GM21526 (cell line): ENCODE results near the gene CD46.
"Not testable (repeated sequence)": the region's sequence is repeated elsewhere in the genome, so short reads cannot be mapped to it uniquely, and the experiment has no call there.

Experiments
- ATAC-seq: cut with Tn5 transposase; IDR thresholded peaks from one replicate; pipeline ENCODE4 v1.9.1; 2021; ENCODE audit warnings: moderate library complexity; ENCODE audit not compliant: unreplicated experiment, low FRiP score

The CD46 gene

GRCh38 chr1:207750631-207751305, 1.1 kb upstream of the CD46 start:
- no peak for ATAC-seq

- peak; percentile 7 for ATAC-seq
These were observed 428 bp upstream of the CD46 start for GRCh38 chr1:207751463-207751789.

- peak; percentile 30 for ATAC-seq
These were observed 673 bp downstream of the CD46 start for GRCh38 chr1:207752456-207752998.

GRCh38 chr1:207753611-207754010, 1.8 kb downstream of the CD46 start:
- no peak for ATAC-seq

- ATAC-seq, result no peak
These were observed 2.2 kb downstream of the CD46 start for GRCh38 chr1:207754011-207754410.

GRCh38 chr1:207754974-207755700, 3.3 kb downstream of the CD46 start:
- ATAC-seq, result no peak

- no peak for ATAC-seq
These were observed 4.2 kb downstream of the CD46 start for GRCh38 chr1:207755846-207756693.

GRCh38 chr1:207762622-207763021, 10.8 kb downstream of the CD46 start:
- no peak for ATAC-seq

GRCh38 chr1:207763091-207763490, 11.2 kb downstream of the CD46 start:
- ATAC-seq, result no peak

GRCh38 chr1:207763972-207764371, 12.1 kb downstream of the CD46 start:
- no peak for ATAC-seq

GRCh38 chr1:207766569-207766968, 14.7 kb downstream of the CD46 start:
- ATAC-seq, result no peak

GRCh38 chr1:207770514-207770913, 18.7 kb downstream of the CD46 start:
- not testable (repeated sequence) for ATAC-seq

GRCh38 chr1:207776045-207776444, 24.2 kb downstream of the CD46 start:
- ATAC-seq, result not testable (repeated sequence)

GRCh38 chr1:207777412-207777811, 25.6 kb downstream of the CD46 start:
- not testable (repeated sequence) for ATAC-seq

- ATAC-seq, result no peak
These were observed 27.2 kb downstream of the CD46 start for GRCh38 chr1:207779008-207779407.

GRCh38 chr1:207781312-207781711, 29.5 kb downstream of the CD46 start:
- no peak for ATAC-seq

GRCh38 chr1:207787776-207788175, 35.9 kb downstream of the CD46 start:
- ATAC-seq, result no peak

GRCh38 chr1:207789386-207789785, 37.5 kb downstream of the CD46 start:
- ATAC-seq, result no peak

- no peak for ATAC-seq
These were observed 38.2 kb downstream of the CD46 start for GRCh38 chr1:207789792-207790787.

- no peak for ATAC-seq
These were observed 39.4 kb downstream of the CD46 start for GRCh38 chr1:207791290-207791689.
